NCI-H345 (cell line): ENCODE results near the gene MFAP4.

Source experiments
- DNase-seq: peaks from one replicate; lab custom pipeline; 2025; lab: John Stamatoyannopoulos, UW

The MFAP4 gene, protein sequence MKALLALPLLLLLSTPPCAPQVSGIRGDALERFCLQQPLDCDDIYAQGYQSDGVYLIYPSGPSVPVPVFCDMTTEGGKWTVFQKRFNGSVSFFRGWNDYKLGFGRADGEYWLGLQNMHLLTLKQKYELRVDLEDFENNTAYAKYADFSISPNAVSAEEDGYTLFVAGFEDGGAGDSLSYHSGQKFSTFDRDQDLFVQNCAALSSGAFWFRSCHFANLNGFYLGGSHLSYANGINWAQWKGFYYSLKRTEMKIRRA

GRCh38 chr17:19386974-19387920 is at the start of gene MFAP4:
Gene MFAP4 (minus strand): TSS chr17:19387190. CDS start chr17:19387155, 35 bp downstream.
- no peak for DNase-seq

DNA sequence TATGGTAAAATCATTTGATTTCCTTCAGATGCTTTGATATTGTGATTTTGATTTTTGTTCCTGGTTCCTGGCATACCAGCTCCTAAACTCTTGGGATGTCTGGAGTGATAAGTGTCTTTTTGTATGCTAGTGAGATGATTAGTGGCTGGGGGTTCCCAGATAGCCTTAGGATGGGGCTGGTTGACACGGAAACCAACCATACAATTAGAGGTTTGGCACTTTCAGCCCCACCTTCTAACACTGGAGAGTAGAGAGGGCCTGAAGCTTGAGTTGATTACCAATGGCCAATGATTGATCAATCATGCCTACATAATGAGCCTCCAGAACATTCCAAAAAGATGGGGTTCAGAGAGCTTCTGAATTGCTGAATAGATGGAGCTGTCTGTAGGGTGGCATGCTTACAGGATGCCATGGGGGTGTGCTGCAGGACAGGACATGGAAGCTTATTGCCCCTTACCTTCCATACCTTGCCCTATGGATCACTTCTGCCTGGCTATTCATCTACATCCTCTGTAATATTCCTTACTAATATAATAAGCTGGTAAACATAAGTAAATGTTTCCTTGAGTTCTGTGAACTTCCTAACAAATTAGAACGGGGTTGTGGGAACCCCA is 46.8 kb upstream of the MFAP4 start:
- no peak for DNase-seq

GRCh38 chr17:19433255-19433654 is 46.3 kb upstream of the MFAP4 start:
- no peak for DNase-seq

DNA sequence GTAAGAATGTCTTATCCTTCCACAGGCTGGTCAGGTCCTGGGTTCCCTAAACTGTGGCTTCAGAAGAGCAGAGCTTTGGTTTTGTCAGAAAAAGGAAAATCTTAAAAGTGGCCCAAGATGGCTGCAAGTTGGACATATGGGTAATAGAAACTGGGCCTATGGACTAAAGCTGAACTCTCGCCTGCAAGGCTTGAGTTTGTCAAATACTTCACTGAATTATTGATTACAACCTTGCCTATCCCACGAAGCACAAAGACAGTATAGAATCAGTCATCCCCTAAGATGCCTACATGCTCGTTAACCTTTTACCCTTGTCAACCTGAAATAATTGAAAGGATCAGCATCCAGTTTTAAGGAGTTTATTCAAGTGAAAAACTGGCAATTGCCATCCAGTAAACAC is 44.7 kb upstream of the MFAP4 start:
- no peak for DNase-seq

- DNase-seq, result no peak
Observed at GRCh38 chr17:19426631-19427030, 39.6 kb upstream of the MFAP4 start.

DNA sequence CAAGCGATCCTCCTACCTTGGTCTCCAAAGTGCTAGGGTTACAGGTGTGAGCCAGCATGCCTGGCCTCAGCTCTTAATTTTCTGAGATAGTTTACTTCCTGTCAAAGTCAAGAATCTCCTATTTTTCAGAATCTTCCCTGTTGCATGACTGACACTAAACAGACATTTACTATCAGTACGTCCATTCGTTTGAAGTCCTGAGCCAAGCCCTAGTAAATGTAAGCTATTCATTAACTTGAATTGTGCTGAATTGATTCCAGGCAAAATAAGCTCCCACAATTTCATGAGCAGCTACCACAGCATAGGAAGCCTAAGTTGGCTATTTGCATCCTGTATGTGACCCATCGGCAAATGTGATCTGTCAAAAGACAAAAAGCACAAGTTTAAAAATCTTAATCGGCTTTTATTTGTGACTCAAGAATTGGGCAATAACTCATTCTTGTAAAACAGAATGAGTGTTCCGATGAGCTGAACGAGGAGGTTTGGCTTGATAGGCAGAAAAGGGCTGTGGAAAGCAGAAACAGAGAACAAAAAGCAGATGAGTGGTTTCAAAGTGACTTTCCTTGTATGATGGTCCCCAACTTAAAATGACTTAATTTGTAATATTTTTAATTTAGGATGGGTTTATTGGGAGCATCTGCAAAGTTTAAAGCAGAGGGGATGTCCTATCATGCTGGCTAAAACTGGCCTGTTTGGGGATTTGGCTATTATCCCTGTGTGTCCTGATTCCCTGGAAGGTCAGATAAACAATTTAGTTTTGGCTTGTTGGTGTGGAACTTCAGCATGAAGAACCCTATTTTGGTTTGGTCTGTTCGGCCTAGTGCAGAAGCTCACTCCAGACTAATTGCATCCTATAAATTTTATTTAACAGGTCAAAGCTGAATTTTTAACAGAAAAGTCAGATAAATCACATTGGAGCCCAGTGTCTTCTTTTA is 38.2 kb upstream of the MFAP4 start:
- no peak for DNase-seq

DNA sequence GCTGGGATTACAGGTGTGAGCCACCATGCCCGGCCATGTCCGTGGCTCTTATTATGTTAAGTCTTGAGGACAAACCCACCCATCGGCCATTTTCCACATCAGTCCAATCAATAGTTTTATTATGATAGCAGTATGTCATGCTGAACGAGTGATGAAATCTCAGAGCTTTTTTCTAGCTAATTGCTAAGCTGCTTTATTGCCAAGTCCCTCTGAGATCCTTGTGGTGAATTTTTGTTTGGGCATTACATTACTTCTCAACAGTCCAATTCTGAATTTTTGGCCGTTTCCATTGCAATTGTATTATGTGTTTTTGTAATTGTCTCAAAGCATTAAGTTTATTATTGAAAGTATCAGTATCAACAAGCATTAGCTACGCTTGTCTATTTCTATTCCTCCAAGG is 34.9 kb upstream of the MFAP4 start:
- no peak for DNase-seq

GRCh38 chr17:19421219-19421618 is 34.2 kb upstream of the MFAP4 start:
- DNase-seq, result no peak

DNA sequence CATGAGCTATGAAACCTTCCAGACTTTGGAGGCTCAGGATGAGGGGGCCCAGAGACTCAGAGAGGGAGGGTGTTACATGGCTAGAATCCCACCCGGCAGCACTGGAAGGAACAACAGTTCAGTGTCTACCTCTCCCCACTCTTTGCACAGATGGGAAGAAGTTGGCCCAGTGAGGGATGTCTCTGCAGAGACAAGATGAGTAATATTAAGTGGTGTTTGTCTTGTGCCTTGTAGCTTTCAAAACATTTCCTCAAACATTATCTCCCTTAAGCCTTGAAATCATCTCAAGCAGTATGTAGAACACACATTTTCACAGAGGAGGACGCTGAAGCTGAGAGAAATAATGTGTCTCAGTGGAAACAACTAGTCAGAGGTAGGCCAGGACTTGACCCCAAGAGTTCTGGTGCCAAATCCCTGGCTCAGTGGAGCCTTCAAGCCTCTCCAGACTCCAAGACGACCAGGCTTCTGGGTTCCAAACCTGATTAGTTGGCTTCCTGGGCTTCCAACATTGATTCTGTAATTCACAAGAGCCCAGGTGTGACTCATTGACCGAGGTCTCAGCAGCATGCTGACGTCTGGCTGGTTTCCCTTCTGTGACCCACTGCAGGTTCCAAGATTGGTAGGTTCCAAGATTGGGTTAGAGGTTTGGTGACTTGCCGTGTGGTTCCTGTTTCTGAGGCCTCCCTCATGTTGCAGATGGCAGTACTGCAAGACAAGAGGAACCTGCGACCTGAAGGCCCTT is 31.4 kb upstream of the MFAP4 start:
- no peak for DNase-seq

GRCh38 chr17:19417611-19418010 is 30.6 kb upstream of the MFAP4 start:
- DNase-seq, result no peak

- no peak for DNase-seq
Observed at GRCh38 chr17:19415806-19416775, 29.1 kb upstream of the MFAP4 start.

DNA sequence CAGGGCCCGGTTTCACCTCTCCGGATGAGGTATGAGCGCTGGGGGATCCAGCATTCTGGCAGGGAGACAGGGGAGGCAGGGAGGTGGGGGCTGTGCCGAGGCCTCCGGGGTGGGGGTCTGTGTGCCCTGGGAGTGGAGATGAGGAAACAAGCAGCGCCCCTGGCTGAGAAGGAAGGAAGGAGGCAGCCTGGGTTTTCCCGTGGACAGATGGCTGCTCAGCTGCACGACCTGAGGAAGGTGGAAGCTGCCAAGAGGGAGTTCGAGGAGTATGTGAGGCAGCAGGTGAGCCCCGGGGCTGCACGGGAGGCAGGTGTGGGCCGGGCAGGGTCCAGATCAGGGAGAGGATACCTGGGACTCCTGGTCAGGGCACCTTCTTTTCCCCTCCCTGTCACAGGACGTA is 28.3 kb upstream of the MFAP4 start:
- DNase-seq, result no peak

GRCh38 chr17:19414396-19415280 is 27.6 kb upstream of the MFAP4 start:
- no peak for DNase-seq

DNA sequence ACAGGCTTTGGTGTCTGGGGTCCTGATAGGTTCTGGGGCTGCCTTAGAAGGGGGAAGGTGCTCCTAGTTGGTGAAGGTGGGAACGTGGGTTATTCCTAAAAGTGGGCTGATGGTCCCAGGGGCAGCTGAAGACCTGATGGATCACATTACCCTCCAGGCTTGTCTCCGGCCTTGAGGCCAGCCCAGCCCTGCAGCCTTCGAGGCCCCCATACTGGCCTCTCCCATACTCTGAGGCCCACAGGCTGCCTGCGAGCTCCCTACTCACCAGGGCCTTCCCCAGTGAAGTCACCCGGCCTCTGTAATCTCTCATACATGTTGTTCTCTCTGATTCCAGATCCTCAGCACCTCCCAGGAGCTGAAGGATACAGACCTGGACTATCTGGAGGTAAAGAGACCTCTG is 26.8 kb upstream of the MFAP4 start:
- DNase-seq, result no peak

- DNase-seq, result no peak
Observed at GRCh38 chr17:19412984-19413383, 26.0 kb upstream of the MFAP4 start.

- DNase-seq, result no peak
Observed at GRCh38 chr17:19412510-19412909, 25.5 kb upstream of the MFAP4 start.

- no peak for DNase-seq
Observed at GRCh38 chr17:19411631-19412030, 24.6 kb upstream of the MFAP4 start.

- DNase-seq, result no peak
Observed at GRCh38 chr17:19410875-19411620, 24.1 kb upstream of the MFAP4 start, which contains the start of gene RNF112. Gene RNF112 (plus strand): TSS chr17:19411232. CDS start chr17:19411409, 177 bp downstream.
